HEK293T (cell line): ENCODE measurements around the gene CYP39A1.

Source experiments
- CTCF ChIA-PET: fragments of 350-600 bp; formaldehyde crosslinking; extraction: SDS; loops from one replicate; lab custom pipeline; 2021; ENCODE audit warnings: antibody characterized with exemption, inconsistent platforms; lab: Yijun Ruan, JAX
- POLR2A ChIA-PET: fragments of 350-600 bp; formaldehyde crosslinking; extraction: SDS; loops from one replicate; lab custom pipeline; 2020; ENCODE audit warnings: antibody characterized with exemption, inconsistent platforms; lab: Yijun Ruan, JAX
- DNase-seq: peaks from one replicate; pipeline ENCODE4 v3.0.0; 2012; ENCODE audit warnings: mixed read lengths; ENCODE audit errors: extremely low spot score
- ARNT ChIP-seq: fragments of 450-650 bp; IDR thresholded peaks from 2 replicates; pipeline ENCODE4 v1.6.1; 2017; ENCODE audit warnings: mild to moderate bottlenecking
- BHLHE40 ChIP-seq: fragments of 450-650 bp; IDR thresholded peaks from 2 replicates; pipeline ENCODE4 v1.6.1; 2016; ENCODE audit warnings: mild to moderate bottlenecking, moderate library complexity, borderline replicate concordance
- CTBP1 ChIP-seq: fragments of 450-650 bp; IDR thresholded peaks from 2 replicates; pipeline ENCODE4 v1.6.1; 2016; ENCODE audit warnings: borderline replicate concordance
- ELF4 ChIP-seq: fragments of 450-650 bp; IDR thresholded peaks from 2 replicates; pipeline ENCODE4 v1.6.1; 2017; ENCODE audit warnings: antibody characterized with exemption
- FOXA1 ChIP-seq: fragments of 450-650 bp; IDR thresholded peaks from 2 replicates; pipeline ENCODE4 v1.6.1; 2016; ENCODE audit warnings: mild to moderate bottlenecking
- FOXK2 ChIP-seq: fragments of 450-650 bp; IDR thresholded peaks from 2 replicates; pipeline ENCODE4 v1.6.1; 2016; ENCODE audit warnings: mild to moderate bottlenecking
- FOXM1 ChIP-seq: fragments of 450-650 bp; IDR thresholded peaks from 2 replicates; pipeline ENCODE4 v1.6.1; 2017; ENCODE audit warnings: mild to moderate bottlenecking, borderline replicate concordance
- HDGF ChIP-seq: fragments of 450-650 bp; IDR thresholded peaks from 2 replicates; pipeline ENCODE4 v1.6.1; 2017; ENCODE audit warnings: antibody characterized with exemption, borderline replicate concordance
- L3MBTL2 ChIP-seq: fragments of 450-650 bp; conservative IDR thresholded peaks from 2 replicates; pipeline ENCODE4 v1.6.1; 2016; ENCODE audit warnings: mild to moderate bottlenecking
- LEF1 ChIP-seq: fragments of 450-650 bp; IDR thresholded peaks from 2 replicates; pipeline ENCODE4 v1.6.1; 2017; ENCODE audit warnings: mild to moderate bottlenecking, borderline replicate concordance
- NFRKB ChIP-seq: fragments of 450-650 bp; IDR thresholded peaks from 2 replicates; pipeline ENCODE4 v1.6.1; 2016; ENCODE audit warnings: mild to moderate bottlenecking, moderate library complexity
- SP1 ChIP-seq: fragments of 450-650 bp; IDR thresholded peaks from 2 replicates; pipeline ENCODE4 v1.6.1; 2017
- SUZ12 ChIP-seq: fragments of 450-650 bp; IDR thresholded peaks from 2 replicates; pipeline ENCODE4 v1.6.1; 2016; ENCODE audit warnings: mild to moderate bottlenecking
- TARDBP ChIP-seq: fragments of 450-650 bp; IDR thresholded peaks from 2 replicates; pipeline ENCODE4 v1.6.1; 2016
- ZNF384 ChIP-seq: fragments of 450-650 bp; IDR thresholded peaks from 2 replicates; pipeline ENCODE4 v1.6.1; 2016
- TF ChIP-seq, protein P1 (sequence below): fragments of 450-650 bp; IDR thresholded peaks from 2 replicates; pipeline ENCODE4 v1.6.1; 2016

CYP39A1 gene

DNA sequence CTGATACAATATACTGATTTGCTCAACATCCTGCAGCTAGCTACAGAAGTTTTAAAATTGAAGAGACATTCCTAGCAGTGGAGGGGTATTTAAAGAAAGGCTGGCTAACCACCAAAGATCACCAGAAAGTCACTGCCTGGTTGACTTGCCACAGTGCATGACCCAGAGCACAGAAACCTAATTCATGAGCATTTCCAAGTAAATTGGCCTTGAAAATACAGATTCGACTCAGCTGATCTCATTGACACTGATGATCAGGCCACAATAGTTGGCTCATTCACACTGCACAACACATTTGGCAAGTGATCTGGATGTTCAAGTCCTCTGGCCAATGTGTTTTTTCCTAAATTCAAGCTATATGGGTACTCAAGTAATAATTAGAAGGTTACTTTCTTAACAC is 21.8 kb upstream of the CYP39A1 start:
- POLR2A ChIA-PET: no interaction called here
- CTCF ChIA-PET: interaction anchor here (1.5 kb wide), 1 partner anchor 19 kb away, joined by 6 read pairs; no protein-coding TSS in a partner anchor

DNA sequence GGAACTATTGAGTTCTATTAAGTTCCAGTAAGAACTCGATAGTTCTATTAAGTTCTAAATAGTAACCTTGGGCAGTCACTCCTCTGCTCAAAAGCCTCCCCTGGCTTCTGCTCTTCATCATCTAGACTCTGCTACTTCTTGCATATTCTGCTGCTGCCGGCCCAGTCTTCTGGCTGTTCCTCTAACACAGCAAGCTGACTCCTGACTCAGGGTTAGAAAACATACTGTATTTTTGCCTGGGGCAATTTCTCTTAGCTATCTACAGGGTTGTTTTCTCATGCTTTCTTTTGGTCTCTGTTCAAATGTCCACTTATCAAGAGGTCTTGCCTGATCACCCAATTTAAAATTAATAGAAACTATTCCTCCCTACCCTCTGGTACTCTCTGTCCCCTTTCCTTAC is 14.8 kb upstream of the CYP39A1 start:
- ChIA-PET POLR2A (no interaction called here), CTCF (interaction anchor here (1.5 kb wide), 1 partner anchor 12 kb away, joined by 3 read pairs; no protein-coding TSS in a partner anchor)
- no peak for DNase-seq
- no peak for TF ChIP-seq BHLHE40
- no peak for TF ChIP-seq SUZ12
- no peak for TF ChIP-seq ELF4
- no peak for TF ChIP-seq ARNT
- TF ChIP-seq L3MBTL2: no peak
- TF ChIP-seq FOXK2: no peak
- TF ChIP-seq, protein P1, sequence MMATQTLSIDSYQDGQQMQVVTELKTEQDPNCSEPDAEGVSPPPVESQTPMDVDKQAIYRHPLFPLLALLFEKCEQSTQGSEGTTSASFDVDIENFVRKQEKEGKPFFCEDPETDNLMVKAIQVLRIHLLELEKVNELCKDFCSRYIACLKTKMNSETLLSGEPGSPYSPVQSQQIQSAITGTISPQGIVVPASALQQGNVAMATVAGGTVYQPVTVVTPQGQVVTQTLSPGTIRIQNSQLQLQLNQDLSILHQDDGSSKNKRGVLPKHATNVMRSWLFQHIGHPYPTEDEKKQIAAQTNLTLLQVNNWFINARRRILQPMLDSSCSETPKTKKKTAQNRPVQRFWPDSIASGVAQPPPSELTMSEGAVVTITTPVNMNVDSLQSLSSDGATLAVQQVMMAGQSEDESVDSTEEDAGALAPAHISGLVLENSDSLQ: no peak
- TF ChIP-seq TARDBP: no peak
- no peak for TF ChIP-seq FOXM1

More for the DNA sequence above, 21.8 kb upstream of the CYP39A1 start:
- DNase-seq: no peak
- TF ChIP-seq FOXA1: no peak
- TF ChIP-seq TARDBP: no peak
- TF ChIP-seq ZNF384: no peak
- no peak for TF ChIP-seq LEF1

DNA sequence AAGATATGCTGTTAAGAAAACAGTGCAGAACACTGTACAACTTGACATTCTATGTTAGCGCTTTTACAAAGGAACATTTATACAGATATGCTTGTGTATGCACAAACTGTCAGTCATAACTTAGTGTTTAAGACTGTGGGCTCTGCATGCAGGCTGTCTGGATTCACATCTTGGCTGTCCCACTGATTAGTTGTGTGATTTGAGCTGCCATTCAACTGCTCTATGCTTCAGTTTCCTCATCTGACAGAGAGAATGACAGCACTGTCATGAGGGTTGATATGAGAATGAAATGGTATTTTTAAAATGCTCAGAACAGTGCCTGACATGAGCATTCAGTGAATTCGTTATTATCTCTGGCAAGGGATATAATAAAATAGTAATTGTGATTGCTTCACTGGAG is 8.9 kb upstream of the CYP39A1 start:
- ChIA-PET CTCF (no interaction called here), POLR2A (no interaction called here)
- no peak for TF ChIP-seq ELF4
- TF ChIP-seq LEF1: no peak
- TF ChIP-seq SUZ12: no peak
- no peak for TF ChIP-seq SP1
- TF ChIP-seq FOXA1: no peak
- no peak for TF ChIP-seq NFRKB
- TF ChIP-seq TARDBP: no peak
- TF ChIP-seq, protein P1: no peak
- no peak for TF ChIP-seq ARNT
- TF ChIP-seq HDGF: no peak
- no peak for TF ChIP-seq CTBP1
- no peak for TF ChIP-seq L3MBTL2
- TF ChIP-seq BHLHE40: no peak
- no peak for TF ChIP-seq FOXM1
- no peak for TF ChIP-seq ZNF384
- TF ChIP-seq FOXK2: no peak
- no peak for DNase-seq

GRCh38 chr6:46657642-46658041 is 5.0 kb upstream of the CYP39A1 start:
- TF ChIP-seq FOXM1: no peak
- no peak for TF ChIP-seq CTBP1
- no peak for TF ChIP-seq SUZ12
- no peak for TF ChIP-seq ZNF384
- no peak for TF ChIP-seq TARDBP
- TF ChIP-seq SP1: no peak
- no peak for TF ChIP-seq LEF1
- no peak for TF ChIP-seq ARNT
- POLR2A ChIA-PET: no interaction called here
- CTCF ChIA-PET: no interaction called here
- DNase-seq: no peak

DNA sequence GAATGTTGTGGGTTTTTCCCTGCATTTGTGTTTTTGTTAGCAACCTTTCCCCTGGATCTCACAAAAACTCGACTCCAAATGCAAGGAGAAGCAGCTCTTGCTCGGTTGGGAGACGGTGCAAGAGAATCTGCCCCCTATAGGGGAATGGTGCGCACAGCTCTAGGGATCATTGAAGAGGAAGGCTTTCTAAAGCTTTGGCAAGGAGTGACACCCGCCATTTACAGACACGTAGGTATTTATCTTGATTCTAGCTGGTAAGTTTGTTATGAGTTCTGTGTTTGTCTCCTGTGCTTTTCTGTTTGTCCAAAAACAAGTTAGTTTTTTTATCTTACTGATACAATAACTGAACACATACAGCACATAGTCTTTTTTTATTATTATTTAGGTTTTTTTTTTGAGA is 3.2 kb upstream of the CYP39A1 start:
- DNase-seq: peak; percentile 69
- no peak for TF ChIP-seq ARNT
- TF ChIP-seq, protein P1: peak; percentile 70
- ChIA-PET CTCF (interaction anchor here (0.5 to 2.0 kb wide), 11 partner anchors 10 to 390 kb away, joined by 3 to 6 read pairs (median 4); no protein-coding TSS in a partner anchor), POLR2A (no interaction called here)

GRCh38 chr6:46653439-46654195 is 999 bp upstream of the CYP39A1 start:
- TF ChIP-seq FOXK2 (no peak), LEF1 (no peak), BHLHE40 (no peak), ELF4 (no peak)
- TF ChIP-seq, protein P1: peak; percentile 85
- DNase-seq: no peak
- CTCF ChIA-PET: no interaction called here
- POLR2A ChIA-PET: interaction anchor here (0.9 kb wide), 1 partner anchor 23 kb away, joined by 3 read pairs; no protein-coding TSS in a partner anchor
